T47D (cell line): ENCODE data around the gene KHK.

Experiments used
- DNase-seq, 2 experiments: peaks; one replicate each; pipeline versions ENCODE4 v3.0.0 to v3.0.0-alpha.2; 2011 to 2012; ENCODE audit warnings: low read depth in 1 of 2, low spot score in 1 of 2
- JUND ChIP-seq: IDR thresholded peaks from 2 replicates; pipeline ENCODE4 v1.6.1; 2012; ENCODE audit warnings: low read depth
- in situ Hi-C: cut with HindIII; loops from 2 replicates; pipeline ENCODE4 v1.10.0; 2016; ENCODE audit warnings: low sequenced_read_pairs, low pct_unique_long_range_greater_than_20kb

The KHK gene

GRCh38 chr2:27079233-27080139 lies 7.1 kb upstream of the KHK start:
- DNase-seq = no peak
- no peak for TF ChIP-seq JUND
- in situ Hi-C loops = no loop called here

DNA sequence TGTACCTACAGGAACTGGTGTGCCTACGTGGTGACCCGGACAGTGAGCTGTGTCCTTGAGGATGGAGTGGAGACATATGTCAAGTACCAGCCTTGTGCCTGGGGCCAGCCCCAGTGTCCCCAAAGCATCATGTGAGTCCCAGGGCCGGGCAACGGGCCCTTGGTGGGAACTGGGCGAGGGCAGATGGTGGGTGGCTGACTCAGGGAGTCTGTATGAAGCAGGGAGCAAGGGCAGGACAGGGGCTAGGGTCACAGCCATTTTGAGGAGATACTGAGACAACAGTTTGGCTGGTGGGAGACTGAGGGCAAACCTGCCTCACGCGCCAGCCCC lies 6.5 kb upstream of the KHK start:
- in situ Hi-C loops = no loop called here
- no peak for TF ChIP-seq JUND
- DNase-seq = no peak

DNA sequence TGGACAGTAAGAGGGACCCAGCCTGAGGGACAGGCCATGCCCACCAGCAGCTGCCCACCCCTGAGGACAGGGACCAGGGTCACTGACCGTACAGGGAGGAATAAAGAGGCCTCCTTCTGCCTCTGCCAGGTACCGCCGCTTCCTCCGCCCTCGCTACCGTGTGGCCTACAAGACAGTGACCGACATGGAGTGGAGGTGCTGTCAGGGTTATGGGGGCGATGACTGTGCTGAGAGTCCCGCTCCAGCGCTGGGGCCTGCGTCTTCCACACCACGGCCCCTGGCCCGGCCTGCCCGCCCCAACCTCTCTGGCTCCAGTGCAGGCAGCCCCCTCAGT lies 6.0 kb upstream of the KHK start:
- DNase-seq = no peak
- in situ Hi-C loops = no loop called here
- TF ChIP-seq JUND = no peak

DNA sequence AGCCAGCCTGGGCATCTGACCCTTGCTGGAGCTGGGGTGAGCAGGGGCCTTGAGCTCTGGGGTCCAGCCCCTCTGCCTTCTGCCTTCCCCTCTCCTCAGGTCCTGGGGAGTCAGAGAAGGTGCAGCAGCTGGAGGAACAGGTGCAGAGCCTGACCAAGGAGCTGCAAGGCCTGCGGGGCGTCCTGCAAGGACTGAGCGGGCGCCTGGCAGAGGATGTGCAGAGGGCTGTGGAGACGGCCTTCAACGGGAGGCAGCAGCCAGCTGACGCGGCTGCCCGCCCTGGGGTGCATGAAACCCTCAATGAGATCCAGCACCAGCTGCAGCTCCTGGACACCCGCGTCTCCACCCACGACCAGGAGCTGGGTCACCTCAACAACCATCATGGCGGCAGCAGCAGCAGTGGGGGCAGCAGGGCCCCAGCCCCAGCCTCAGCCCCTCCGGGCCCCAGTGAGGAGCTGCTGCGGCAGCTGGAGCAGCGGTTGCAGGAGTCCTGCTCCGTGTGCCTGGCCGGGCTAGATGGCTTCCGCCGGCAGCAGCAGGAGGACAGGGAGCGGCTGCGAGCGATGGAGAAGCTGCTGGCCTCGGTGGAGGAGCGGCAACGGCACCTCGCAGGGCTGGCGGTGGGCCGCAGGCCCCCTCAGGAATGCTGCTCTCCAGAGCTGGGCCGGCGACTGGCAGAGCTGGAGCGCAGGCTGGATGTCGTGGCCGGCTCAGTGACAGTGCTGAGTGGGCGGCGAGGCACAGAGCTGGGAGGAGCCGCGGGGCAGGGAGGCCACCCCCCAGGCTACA lies 4.4 kb upstream of the KHK start:
- TF ChIP-seq JUND = no peak
- in situ Hi-C loops = no loop called here
- no peak for DNase-seq

- in situ Hi-C loops = no loop called here
- no peak for TF ChIP-seq JUND
- no peak for DNase-seq
These were observed 3.7 kb upstream of the KHK start for GRCh38 chr2:27082773-27083409.

DNA sequence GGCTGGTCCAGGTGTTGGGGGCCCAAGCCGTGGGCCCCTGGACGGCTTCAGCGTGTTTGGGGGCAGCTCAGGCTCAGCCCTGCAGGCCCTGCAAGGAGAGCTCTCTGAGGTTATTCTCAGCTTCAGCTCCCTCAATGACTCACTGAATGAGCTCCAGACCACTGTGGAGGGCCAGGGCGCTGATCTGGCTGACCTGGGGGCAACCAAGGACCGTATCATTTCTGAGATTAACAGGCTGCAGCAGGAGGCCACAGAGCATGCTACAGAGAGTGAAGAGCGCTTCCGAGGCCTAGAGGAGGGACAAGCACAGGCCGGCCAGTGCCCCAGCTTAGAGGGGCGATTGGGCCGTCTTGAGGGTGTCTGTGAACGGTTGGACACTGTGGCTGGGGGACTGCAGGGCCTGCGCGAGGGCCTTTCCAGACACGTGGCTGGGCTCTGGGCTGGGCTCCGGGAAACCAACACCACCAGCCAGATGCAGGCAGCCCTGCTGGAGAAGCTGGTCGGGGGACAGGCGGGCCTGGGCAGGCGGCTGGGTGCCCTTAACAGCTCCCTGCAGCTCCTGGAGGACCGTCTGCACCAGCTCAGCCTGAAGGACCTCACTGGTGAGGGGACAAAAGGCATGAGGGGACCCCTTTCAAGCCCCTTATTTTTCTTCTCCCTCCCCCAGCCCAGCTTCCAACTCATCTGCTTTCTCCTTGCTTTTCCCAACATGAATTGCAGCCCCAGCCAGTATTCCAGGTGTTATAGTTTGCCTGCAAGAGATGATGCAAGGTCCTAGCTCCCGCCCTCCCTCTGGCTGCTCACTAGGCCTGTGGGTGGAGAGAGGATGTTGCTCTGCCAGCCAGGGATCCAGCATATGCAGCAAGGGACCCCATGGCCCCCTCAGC lies 2.9 kb upstream of the KHK start:
- in situ Hi-C loops = no loop called here
- TF ChIP-seq JUND = no peak
- no peak for DNase-seq

GRCh38 chr2:27084297-27085061 lies 2.1 kb upstream of the KHK start:
- no peak for TF ChIP-seq JUND
- no peak for DNase-seq
- in situ Hi-C loops = no loop called here

- in situ Hi-C loops = no loop called here
- TF ChIP-seq JUND = no peak
- no peak for DNase-seq
These were observed 1.4 kb upstream of the KHK start for GRCh38 chr2:27085062-27085672.

GRCh38 chr2:27085673-27086089 lies 891 bp upstream of the KHK start:
- peak; percentile 55 to 64 for DNase-seq
- in situ Hi-C loops = no loop called here
- TF ChIP-seq JUND = no peak

DNA sequence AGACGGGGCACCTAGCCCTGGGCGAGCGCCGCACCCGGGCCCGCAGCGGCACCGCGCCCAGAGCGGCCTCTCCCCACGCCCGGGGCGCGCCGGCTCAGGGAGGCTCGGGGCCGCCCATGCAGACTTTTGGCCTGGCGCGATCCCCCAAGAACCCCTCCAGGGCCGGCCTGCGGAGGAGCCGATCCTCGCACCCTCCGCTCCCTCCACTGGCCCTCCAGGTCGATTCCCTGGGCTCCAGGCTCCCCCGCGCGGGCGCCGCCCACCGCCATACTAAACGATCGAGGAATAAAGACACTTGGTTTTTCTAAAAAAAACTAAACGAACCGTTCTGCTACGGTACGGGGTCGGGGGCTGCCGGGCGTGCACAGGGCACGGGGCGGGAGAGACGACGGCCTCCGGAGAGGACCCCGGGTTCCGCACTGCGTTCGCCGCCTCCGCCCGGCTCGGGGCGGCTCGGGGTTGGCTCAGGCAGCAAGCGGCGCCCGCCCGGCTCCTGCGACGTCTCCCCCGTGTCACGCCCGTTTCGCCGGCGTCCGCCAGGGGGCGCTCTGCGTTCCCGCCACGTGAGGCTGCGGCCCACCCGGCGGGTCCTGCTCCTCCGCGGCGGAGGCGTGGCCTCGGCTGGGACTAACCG lies 365 bp upstream of the KHK start:
- no peak for TF ChIP-seq JUND
- DNase-seq = peak; percentile 91 to 93
- in situ Hi-C loops = no loop called here

DNA sequence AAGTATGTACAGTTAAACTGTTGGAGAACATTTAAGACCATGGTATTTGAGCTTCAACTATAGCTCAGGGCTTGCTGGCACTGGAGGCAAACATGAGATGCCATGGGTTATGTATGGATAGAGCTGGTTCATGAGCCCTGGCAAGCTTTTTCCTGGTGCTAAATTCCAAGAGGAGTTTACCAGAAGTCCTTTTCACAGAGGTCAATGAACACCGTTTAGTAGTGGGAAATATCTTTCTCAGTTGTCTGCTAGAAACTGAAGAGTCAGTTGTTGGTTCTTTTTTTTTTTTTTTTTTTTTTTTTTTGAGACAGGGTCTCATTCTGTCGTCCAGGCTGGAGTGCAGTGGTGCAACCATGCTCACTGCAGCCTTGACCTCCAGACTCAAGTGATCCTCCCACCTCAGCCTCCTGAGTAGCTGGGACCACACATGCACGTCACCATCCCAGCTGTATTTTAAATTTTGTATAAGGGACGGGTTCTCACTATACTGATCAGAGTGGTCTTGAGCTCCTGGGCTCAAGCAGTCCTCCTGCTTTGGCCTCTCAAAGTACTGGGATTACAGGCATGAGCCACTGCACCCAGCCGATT lies 1.3 kb downstream of the KHK start:
- no peak for TF ChIP-seq JUND
- in situ Hi-C loops = no loop called here
- DNase-seq = no peak
